Right cardiac atrium (tissue), 5 donors: ENCODE measurements around the gene C8A. TPM values are rescaled to one million over a fixed set of nuclear protein-coding genes. Genes with fewer than 3 reads are reported as not detected.

ENCODE experiments used
- ATAC-seq, 2 donors: fragments of 200-7000 bp; cut with Tn5 transposase; one replicate each; pipeline versions ENCODE4 v1.8.0 to v1.9.1; 2020; ENCODE audit warnings: moderate library complexity in 2 of 2, mild to moderate bottlenecking in 1 of 2
- DNase-seq, 3 donors: peaks; one replicate each; pipeline ENCODE4 v3.0.0-alpha.2; 2020
- H3K27ac ChIP-seq: one replicate; pipeline ENCODE4 v1.5.1; 2013; ENCODE audit warnings: mild to moderate bottlenecking, low read length, control low read depth, moderate library complexity
- H3K27me3 ChIP-seq: one replicate; pipeline ENCODE4 v1.6.1; 2013; ENCODE audit not compliant: control insufficient read depth, insufficient read depth
- H3K4me1 ChIP-seq: one replicate; pipeline ENCODE4 v1.6.1; 2013; ENCODE audit warnings: low read length; ENCODE audit not compliant: control insufficient read depth, insufficient read depth
- H3K4me3 ChIP-seq: one replicate; pipeline ENCODE4 v1.5.1; 2013; ENCODE audit warnings: low read length, control low read depth
- H3K9me3 ChIP-seq: one replicate; pipeline ENCODE4 v1.6.1; 2013; ENCODE audit warnings: low read length; ENCODE audit not compliant: control insufficient read depth
- WGBS: extraction: QIAGEN DNeasy Blood & Tissue Kit; methylation state at CpG from one replicate; pipeline ENCODE4 v1.1.7; 2013; 5-methylcytosine and 5-hydroxymethylcytosine counted together
- intact Hi-C, 4 donors: fragments of 100-400 bp; cut with DNase I; formaldehyde crosslinking; loops; one replicate each; pipeline versions ENCODE4 v1.11.0 to v1.14.0; 2022 to 2023
- polyA plus RNA-seq: library from polyadenylated mRNA; stranded (reverse); fragments of 200-250 nt; gene quantifications from one replicate; pipeline ENCODE4 v1.2.3, GENCODE V29; 2013
- total RNA-seq, 4 donors: library from RNA; stranded (reverse); fragmentation: NEBNext Ultra II Directional; extraction: Animal tissue kit (Norgen Biotek cat#: 25700); gene quantifications; one replicate each; pipeline ENCODE4 v1.2.1, GENCODE V29; 2021
- donor health status: healthy with polysubstance abuse.
- donor health status: DM: no; HTN: yes; CAD: no.
- donor health status: DM: no; HTN: no; CAD: no.
- donor health status: DM: no; HTN: yes; CAD: no; lungs with severe emphysema.
- donor health status: DM: yes; HTN: yes; CAD: no.

The C8A gene
- total and polyA plus RNA-seq, 5 donors = not detected

- no peak overlapping the region for H3K27ac ChIP-seq
- intact Hi-C loops = no loop called here
- 77% methylated on average over 7 of the region's 7 CpGs for WGBS
Observed at GRCh38 chr1:56911098-56911938, 56.7 kb downstream of the C8A start.

DNA sequence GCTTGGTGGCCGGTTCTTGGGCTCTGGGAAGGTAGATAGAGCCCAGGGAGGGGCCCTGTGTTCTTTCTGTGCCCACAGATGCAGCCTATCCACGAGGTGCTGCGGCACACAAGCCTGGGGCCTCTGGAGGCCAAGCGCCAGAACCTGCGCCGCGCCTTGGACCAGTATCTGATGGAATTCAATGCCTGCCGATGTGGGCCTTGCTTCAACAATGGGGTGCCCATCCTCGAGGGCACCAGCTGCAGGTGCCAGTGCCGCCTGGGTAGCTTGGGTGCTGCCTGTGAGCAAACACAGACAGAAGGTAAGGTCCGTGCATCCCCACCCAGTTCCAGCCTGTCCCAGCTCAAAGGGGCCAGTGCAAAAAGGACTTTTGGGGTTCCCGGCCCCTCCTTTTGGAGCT is 57.7 kb downstream of the C8A start:
- no peaks in the 10 kb centered on the region for H3K27me3 ChIP-seq
- DNase-seq = peak in 1 of 3 donors; percentile 29
- 89% methylated on average over 12 of the region's 12 CpGs for WGBS
- no peak for ATAC-seq
- H3K4me3 ChIP-seq = no peak overlapping the region
- no peak overlapping the region for H3K27ac ChIP-seq
- no peaks in the 10 kb centered on the region for H3K9me3 ChIP-seq
- intact Hi-C loops = no loop called here
- H3K4me1 ChIP-seq = peaks cover 3% of the 10 kb centered on the region

More at GRCh38 chr1:56911098-56911938, 56.7 kb downstream of the C8A start:
- no peak overlapping the region for H3K4me3 ChIP-seq
- DNase-seq (no peak), ATAC-seq (no peak)
- no peaks in the 10 kb centered on the region for H3K9me3 ChIP-seq
- no peaks in the 10 kb centered on the region for H3K27me3 ChIP-seq
- peaks cover 3% of the 10 kb centered on the region for H3K4me1 ChIP-seq

GRCh38 chr1:56915960-56916359 is 61.4 kb downstream of the C8A start:
- ATAC-seq (peak; percentile 61 to 64), DNase-seq (no peak)
- WGBS = 54% methylated on average over 4 of the region's 4 CpGs
- intact Hi-C loops = no loop called here
- no peak overlapping the region for H3K27ac ChIP-seq
- no peaks in the 10 kb centered on the region for H3K27me3 ChIP-seq
- H3K4me1 ChIP-seq = no peaks in the 10 kb centered on the region
- no peak overlapping the region for H3K4me3 ChIP-seq
- H3K9me3 ChIP-seq = no peaks in the 10 kb centered on the region

DNA sequence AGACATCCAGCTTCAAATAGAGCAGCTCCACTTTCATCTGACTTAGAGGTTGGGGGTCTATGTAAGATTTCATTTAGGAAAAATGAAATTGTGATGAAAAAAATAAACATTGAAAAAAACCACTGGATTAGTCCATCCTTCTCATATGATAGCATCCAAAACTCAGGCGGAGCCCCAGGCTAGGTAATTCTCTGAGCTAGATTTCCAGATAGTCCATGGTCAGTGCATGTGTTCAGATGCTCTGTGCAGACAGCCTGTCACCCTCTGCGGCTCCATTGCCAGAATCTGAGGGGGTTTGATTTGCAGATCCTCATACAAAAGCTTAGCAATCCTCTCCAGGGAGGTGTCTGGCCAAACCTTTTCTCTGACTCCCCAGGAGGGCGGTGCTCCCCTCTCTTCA is 62.0 kb downstream of the C8A start:
- H3K4me1 ChIP-seq = no peaks in the 10 kb centered on the region
- no peak for DNase-seq
- no peak for ATAC-seq
- H3K27me3 ChIP-seq = no peaks in the 10 kb centered on the region
- H3K9me3 ChIP-seq = no peaks in the 10 kb centered on the region
- H3K27ac ChIP-seq = no peak overlapping the region
- WGBS = 88% methylated on average over 3 of the region's 3 CpGs
- intact Hi-C loops = no loop called here
- H3K4me3 ChIP-seq = no peak overlapping the region

DNA sequence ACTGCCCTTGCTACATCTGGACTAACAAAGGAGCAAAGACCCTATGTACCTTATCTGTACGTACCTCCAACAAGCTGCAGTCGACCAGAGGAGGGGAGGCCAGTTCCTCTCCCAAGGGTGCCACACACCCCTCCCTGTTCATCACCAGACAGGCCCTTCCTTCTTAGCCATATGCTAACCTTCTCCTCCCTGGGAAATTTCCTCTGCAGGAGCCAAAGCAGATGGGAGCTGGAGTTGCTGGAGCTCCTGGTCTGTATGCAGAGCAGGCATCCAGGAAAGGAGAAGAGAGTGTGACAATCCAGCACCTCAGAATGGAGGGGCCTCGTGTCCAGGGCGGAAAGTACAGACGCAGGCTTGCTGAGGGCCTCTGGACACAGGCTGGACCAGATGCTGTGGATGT is 62.8 kb downstream of the C8A start:
- Histone ChIP-seq H3K4me1 (no peaks in the 10 kb centered on the region), H3K4me3 (no peak overlapping the region), H3K9me3 (no peaks in the 10 kb centered on the region), H3K27me3 (no peaks in the 10 kb centered on the region), H3K27ac (no peak overlapping the region)
- ATAC-seq (no peak), DNase-seq (no peak)
- 67% methylated on average over 5 of the region's 5 CpGs for WGBS
- intact Hi-C loops = no loop called here

GRCh38 chr1:56920591-56921001 is 66.0 kb downstream of the C8A start:
- Histone ChIP-seq H3K4me1 (no peaks in the 10 kb centered on the region), H3K27me3 (no peaks in the 10 kb centered on the region), H3K27ac (no peak overlapping the region), H3K9me3 (no peaks in the 10 kb centered on the region), H3K4me3 (no peak overlapping the region)
- ATAC-seq (no peak), DNase-seq (no peak)
- 60% methylated on average over 2 of the region's 2 CpGs for WGBS
- intact Hi-C loops = no loop called here

- H3K27me3 ChIP-seq = no peaks in the 10 kb centered on the region
- no peaks in the 10 kb centered on the region for H3K4me1 ChIP-seq
- no peak for ATAC-seq
- DNase-seq = no peak
- H3K9me3 ChIP-seq = no peaks in the 10 kb centered on the region
- H3K27ac ChIP-seq = no peak overlapping the region
- WGBS = 40% methylated on average over 1 of the region's 1 CpG
- intact Hi-C loops = no loop called here
- H3K4me3 ChIP-seq = no peak overlapping the region
Observed at GRCh38 chr1:56921479-56921878, 66.9 kb downstream of the C8A start.

DNA sequence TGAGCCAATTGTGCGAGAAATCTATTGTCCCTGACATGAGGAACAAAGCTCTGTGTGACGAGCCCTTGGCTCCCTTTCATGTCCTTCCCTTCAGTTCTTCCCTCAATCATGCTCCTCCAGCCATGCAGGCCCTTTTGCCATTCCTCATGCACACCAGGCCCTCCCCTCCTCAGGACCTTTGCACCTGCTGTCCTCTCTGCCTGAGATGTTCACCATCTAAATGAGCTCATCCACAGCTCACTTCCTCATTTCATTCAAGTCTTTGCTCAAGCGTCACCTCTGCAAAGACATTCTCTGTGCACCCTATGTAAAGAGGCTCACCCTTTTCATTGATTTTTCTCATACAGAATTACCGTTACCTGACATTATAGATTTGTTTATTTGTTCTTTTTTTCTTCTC is 67.5 kb downstream of the C8A start:
- WGBS = 85% methylated on average over 4 of the region's 4 CpGs
- DNase-seq (no peak), ATAC-seq (no peak)

GRCh38 chr1:56922507-56922906 is 67.9 kb downstream of the C8A start:
- WGBS = 93% methylated on average over 1 of the region's 1 CpG
- DNase-seq (no peak), ATAC-seq (no peak)
- intact Hi-C loops = no loop called here
- H3K4me1 ChIP-seq = no peaks in the 10 kb centered on the region
- H3K9me3 ChIP-seq = no peaks in the 10 kb centered on the region
- no peak overlapping the region for H3K27ac ChIP-seq
- H3K27me3 ChIP-seq = no peaks in the 10 kb centered on the region
- no peak overlapping the region for H3K4me3 ChIP-seq

More for the DNA sequence above, 67.5 kb downstream of the C8A start:
- Histone ChIP-seq H3K27ac (no peak overlapping the region), H3K27me3 (no peaks in the 10 kb centered on the region), H3K4me1 (no peaks in the 10 kb centered on the region), H3K9me3 (no peaks in the 10 kb centered on the region), H3K4me3 (no peak overlapping the region)
- intact Hi-C loops = no loop called here

- Histone ChIP-seq H3K27ac (no peak overlapping the region), H3K4me1 (no peaks in the 10 kb centered on the region), H3K27me3 (no peaks in the 10 kb centered on the region), H3K4me3 (no peak overlapping the region), H3K9me3 (no peaks in the 10 kb centered on the region)
- WGBS = 58% methylated on average over 3 of the region's 3 CpGs
- ATAC-seq (no peak), DNase-seq (no peak)
- intact Hi-C loops = no loop called here
Observed at GRCh38 chr1:56923201-56923600, 68.6 kb downstream of the C8A start.

DNA sequence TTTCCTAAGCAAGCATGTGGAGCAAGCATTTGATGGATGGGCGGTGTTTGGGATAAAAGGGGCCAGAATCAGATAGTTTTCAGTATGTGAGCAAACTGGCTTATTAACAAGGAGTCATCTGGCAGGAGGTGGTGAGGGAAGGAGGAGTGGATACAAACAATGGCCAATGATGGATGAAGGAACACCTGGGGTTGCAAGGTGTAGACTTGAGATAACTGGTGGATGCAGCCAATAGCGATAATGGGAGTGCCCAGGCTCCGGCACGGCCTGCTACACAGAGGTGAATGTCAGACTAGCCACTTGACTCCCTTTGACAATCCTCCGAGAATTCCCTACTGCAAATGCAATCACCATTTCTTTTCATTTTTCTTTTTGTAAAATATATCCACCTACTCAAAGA is 69.5 kb downstream of the C8A start:
- Histone ChIP-seq H3K4me1 (no peaks in the 10 kb centered on the region), H3K27me3 (no peaks in the 10 kb centered on the region), H3K27ac (no peak overlapping the region), H3K9me3 (no peaks in the 10 kb centered on the region), H3K4me3 (no peak overlapping the region)
- intact Hi-C loops = no loop called here
- no peak for ATAC-seq
- DNase-seq = no peak
- WGBS = 79% methylated on average over 5 of the region's 5 CpGs

GRCh38 chr1:56925193-56925592 is 70.6 kb downstream of the C8A start:
- Histone ChIP-seq H3K27me3 (no peaks in the 10 kb centered on the region), H3K4me1 (no peaks in the 10 kb centered on the region), H3K4me3 (no peak overlapping the region), H3K9me3 (no peaks in the 10 kb centered on the region), H3K27ac (no peak overlapping the region)
- no peak for ATAC-seq
- intact Hi-C loops = no loop called here
- no peak for DNase-seq
